NK-92 (cell line): ENCODE data around the gene PRDM16.

ENCODE experiments used
- DNase-seq: peaks from one replicate; lab custom pipeline; 2025; ENCODE audit not compliant: unreplicated experiment; lab: John Stamatoyannopoulos, UW

The PRDM16 gene

DNA sequence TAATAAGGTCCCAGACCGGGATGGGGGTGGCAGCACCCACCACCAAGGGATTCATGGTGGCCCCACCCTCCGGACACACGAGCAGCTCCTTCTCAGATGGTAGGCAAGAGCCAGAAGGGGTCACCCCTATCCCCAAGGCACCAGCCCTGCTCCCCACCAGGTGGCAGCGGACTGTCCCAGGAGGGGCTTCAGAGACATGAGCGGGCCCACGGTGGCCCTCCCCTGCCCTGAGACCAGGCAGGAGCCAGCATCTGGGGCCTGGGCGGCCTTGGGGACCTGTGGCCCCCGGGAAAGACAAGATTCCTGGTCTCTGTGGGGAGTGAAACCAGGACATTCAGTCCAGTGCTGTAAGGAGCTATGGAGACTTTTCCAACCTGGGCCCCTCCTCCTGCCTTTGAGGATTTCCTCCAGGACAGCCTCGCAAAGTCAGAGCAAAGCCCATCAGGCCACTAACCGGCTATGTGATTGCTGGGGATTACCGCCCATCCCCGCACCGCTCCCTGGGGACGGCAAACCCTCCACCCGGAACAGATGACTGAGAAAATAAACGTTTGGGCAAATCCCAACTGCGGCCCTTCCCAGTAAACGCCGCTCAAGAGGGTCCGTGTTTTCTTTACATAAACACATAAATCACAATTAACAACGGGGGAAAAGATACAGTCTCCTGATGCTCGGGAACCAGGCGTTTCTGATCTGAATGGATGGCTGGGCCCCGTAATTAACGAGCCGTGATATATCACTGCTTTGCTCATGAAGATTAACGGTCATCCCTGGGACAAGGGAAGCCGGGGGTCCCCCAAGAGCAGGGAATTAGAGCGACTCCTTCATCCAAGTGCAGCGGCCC is 334.6 kb downstream of the PRDM16 start:
- no peak for DNase-seq

- no peak for DNase-seq
Measured at GRCh38 chr1:3404301-3404700, 335.3 kb downstream of the PRDM16 start.

DNA sequence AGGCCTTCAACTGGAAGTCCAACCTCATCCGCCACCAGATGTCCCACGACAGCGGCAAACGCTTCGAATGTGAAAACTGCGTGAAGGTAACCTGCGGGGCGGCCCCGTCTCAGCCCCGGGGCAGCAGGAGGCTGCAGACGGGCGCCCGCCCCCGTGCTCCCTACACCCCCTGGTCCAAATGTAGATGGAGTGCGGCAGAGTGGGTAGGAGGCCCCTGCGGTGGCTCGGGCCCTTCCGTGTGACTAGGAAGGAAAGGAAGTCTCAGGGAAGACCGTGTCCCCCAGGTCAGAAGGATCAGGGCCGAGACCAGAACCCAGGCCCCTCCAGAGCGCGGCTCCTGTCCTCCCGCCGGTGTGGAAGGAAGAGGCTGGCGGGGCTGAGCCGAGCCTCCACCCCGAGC is 335.8 kb downstream of the PRDM16 start:
- no peak for DNase-seq

GRCh38 chr1:3405491-3405890 is 336.5 kb downstream of the PRDM16 start:
- DNase-seq, result no peak

- DNase-seq, result no peak
Measured at GRCh38 chr1:3405974-3406867, 337.2 kb downstream of the PRDM16 start.

GRCh38 chr1:3407021-3407420 is 338.0 kb downstream of the PRDM16 start:
- no peak for DNase-seq

DNA sequence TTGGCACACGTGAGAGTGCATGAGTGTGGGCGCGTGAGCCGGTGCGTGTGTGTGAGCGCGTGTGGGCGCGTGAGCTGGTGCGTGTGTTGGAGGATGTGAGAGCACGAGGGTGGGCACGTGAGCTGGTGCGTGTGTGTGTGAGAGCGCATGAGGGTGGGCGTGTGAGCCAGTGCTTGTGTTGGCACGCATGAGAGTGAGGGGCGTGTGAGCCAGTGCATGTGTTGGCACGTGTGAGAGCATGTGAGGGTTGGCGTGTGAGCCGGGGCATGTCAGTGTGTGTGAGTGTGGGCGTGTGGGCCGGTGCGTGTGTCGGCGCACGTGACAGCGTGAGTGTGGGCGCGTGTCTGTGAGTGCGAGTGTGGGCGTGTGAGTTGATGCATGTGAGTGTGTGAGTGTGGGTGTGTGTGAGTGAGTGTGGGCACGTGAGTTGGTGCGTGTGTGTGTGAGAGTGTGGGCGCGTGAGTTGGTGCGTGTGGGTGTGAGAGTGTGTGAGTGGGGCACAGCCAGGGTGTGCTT is 339.8 kb downstream of the PRDM16 start:
- DNase-seq, result no peak

DNA sequence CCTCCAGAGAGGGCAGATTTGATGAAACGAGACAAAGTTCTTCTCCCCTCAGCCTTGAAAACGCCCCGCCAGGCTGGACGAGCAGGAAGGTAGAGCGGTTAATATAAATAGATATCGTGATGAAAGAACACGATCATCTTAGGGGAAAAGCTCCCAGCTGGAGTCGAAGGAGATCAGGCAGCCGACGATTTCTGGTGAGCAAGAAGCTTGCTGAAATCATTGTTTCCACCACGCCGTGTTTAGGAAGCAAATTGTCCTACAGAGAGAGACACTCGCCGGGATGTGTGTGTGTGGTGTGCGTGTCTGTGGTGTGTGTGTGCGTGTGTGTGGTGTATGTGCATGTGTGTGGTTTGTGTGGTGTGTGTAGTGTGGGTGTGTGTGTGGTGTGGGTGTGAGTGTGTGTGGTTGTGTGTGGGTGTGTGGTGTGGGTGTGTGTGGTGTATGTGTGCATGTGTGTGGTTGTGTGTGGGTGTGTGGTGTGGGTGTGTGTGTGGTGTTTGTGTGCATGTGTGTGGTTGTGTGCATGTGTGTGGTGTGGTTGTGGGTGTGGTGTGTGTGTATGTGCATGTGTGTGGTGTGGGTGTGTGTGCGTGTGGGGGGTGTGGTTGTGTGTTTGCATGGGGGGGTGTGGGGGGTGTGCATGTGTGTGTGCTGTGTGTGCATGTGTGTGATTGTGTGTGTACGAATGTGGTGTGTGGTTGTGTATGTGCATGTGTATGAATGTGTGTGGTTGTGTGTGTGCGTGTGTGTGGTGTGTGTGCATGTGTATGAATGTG is 340.6 kb downstream of the PRDM16 start:
- no peak for DNase-seq

GRCh38 chr1:3410142-3410925 is 341.3 kb downstream of the PRDM16 start:
- no peak for DNase-seq

- no peak for DNase-seq
Measured at GRCh38 chr1:3411806-3412205, 342.8 kb downstream of the PRDM16 start.

GRCh38 chr1:3412376-3412775 is 343.4 kb downstream of the PRDM16 start:
- no peak for DNase-seq

DNA sequence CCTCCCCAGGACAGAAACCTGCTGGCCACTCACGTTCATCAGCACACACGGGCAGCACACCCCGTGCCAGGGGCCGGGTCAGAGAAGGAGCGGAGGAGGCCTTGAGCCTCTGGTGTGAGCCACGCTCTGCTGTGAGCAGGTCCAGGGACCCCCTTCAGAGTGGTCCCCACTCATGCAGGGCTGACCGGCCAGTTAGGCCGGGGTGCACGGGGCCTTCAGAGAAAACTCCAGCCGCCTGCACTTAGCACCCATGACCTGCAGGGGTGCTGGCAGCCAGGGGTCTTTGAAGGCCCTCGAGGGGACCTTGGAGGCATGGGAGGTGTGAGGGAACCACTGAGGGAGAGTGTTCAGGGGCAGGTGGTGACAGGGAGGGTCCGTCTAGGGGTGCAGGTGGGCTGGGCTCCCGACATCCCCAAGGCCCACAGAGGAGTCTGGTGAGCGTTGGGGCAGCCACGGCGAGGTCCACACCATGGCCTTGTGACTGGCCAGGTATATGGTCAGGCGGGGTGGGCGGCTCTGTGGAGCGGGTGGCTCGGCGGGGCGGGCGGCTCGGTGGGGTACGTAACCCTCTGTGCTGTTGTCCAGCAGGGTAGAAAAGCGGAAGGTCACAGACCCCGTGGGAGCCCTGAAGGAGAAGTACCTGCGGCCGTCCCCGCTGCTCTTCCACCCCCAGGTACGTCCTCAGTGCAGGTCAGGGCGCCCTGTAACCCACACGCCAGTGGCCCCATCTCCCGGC is 345.1 kb downstream of the PRDM16 start:
- no peak for DNase-seq

DNA sequence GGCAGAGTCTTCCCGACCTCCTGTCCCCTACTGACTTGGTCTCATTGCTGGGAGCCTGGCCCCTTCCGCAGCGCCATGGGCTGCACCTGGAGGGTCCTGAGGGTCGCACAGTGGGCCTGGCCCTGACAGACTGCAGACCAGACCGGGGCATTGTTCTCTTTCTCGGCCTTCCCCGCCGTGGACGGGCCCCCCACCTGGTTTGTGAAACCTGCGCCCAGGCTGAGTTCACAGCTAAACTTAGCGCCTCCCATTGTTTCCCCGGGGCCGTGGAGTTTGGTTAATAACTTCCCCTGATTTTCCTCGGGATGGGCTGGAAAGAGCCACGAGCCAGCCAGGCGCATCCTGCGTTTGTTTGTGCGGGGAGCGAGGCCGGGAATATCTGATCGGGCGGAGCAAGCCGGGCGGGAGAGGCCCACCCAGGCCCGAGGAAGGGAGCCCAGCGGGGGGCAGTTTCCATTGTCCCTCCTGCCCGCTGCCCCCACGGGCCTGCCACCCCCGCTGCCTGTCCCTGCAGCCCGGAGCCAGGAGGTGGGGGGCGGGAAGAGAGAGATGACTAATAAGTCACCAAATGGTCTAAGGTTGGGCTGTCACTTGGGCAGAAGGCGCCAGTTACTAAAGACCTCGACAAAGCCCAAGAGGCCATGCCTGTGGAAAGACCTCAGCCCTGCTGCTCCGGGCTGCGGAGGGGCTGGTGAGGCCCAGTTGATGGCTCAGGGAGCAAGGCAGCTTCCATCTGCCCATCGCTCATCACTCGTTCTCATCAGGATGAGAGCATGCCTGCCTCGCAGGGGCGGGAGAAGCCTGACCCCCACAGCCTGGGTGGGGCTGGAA is 346.5 kb downstream of the PRDM16 start:
- no peak for DNase-seq

GRCh38 chr1:3417082-3417739 is 348.2 kb downstream of the PRDM16 start:
- DNase-seq, result no peak

GRCh38 chr1:3417934-3418333 is 348.9 kb downstream of the PRDM16 start:
- DNase-seq, result no peak

DNA sequence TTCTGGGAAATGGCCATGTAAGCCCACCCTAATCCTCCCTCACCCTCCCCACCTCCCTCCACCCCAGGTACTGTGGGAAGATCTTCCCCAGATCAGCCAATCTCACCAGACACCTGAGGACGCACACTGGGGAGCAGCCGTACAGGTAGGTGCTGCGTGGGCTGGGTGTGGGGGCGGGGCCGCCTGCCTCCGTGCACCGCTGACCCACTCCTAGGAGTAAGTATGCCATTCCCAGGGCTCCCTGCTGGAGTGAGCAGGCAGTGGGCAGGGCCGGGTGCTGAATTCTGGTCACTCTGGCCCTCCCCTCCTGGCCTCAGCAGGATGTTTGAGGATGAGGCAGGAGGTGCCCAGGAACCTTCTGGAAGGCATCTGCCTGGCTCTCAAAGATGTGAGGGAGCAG is 349.6 kb downstream of the PRDM16 start:
- DNase-seq, result no peak

DNA sequence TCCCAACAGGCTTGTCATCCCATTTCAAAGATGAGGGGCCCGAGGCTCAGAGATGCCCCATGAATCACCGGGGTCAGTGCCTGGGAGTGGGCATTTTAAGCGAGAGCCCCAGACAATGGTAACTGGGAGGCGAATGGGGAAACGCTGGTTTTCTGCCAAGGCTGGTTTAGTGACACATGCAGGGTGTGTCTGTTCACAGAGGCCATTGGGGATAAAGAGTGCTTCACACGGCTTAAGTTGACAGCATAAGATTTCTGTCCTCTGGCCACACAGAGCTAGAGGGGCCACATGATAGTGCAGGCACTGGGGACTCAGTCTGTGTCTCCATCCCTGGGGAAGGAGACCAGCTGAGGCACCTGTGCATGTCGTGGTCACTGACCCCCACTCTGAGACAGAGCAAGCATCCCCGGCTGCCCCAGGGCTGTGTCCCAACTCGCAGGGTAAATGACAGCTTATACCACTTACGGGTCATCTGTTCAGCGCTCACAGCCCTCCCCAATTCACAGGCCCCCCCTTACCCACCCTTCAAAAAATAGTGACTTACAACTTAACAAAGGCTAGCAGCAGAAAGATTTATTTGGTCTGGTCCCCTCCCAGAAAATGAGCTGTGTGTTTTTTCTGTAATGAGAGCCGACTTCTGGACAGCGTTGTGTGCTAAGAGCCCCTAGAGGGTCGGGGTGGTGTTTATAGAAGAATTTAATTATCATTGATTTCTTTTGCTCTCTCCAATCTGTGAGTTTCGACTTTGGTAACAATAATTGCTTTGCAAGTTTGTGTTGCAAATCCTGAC is 350.6 kb downstream of the PRDM16 start:
- DNase-seq, result no peak
